HG03378 (cell line): ENCODE measurements around the gene CDH7.

Experiments used
- ATAC-seq: cut with Tn5 transposase; IDR thresholded peaks from one replicate; pipeline ENCODE4 v1.9.1; 2021; ENCODE audit warnings: mild to moderate bottlenecking, moderate library complexity; ENCODE audit not compliant: unreplicated experiment

CDH7 gene, protein sequence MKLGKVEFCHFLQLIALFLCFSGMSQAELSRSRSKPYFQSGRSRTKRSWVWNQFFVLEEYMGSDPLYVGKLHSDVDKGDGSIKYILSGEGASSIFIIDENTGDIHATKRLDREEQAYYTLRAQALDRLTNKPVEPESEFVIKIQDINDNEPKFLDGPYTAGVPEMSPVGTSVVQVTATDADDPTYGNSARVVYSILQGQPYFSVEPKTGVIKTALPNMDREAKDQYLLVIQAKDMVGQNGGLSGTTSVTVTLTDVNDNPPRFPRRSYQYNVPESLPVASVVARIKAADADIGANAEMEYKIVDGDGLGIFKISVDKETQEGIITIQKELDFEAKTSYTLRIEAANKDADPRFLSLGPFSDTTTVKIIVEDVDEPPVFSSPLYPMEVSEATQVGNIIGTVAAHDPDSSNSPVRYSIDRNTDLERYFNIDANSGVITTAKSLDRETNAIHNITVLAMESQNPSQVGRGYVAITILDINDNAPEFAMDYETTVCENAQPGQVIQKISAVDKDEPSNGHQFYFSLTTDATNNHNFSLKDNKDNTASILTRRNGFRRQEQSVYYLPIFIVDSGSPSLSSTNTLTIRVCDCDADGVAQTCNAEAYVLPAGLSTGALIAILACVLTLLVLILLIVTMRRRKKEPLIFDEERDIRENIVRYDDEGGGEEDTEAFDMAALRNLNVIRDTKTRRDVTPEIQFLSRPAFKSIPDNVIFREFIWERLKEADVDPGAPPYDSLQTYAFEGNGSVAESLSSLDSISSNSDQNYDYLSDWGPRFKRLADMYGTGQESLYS

DNA sequence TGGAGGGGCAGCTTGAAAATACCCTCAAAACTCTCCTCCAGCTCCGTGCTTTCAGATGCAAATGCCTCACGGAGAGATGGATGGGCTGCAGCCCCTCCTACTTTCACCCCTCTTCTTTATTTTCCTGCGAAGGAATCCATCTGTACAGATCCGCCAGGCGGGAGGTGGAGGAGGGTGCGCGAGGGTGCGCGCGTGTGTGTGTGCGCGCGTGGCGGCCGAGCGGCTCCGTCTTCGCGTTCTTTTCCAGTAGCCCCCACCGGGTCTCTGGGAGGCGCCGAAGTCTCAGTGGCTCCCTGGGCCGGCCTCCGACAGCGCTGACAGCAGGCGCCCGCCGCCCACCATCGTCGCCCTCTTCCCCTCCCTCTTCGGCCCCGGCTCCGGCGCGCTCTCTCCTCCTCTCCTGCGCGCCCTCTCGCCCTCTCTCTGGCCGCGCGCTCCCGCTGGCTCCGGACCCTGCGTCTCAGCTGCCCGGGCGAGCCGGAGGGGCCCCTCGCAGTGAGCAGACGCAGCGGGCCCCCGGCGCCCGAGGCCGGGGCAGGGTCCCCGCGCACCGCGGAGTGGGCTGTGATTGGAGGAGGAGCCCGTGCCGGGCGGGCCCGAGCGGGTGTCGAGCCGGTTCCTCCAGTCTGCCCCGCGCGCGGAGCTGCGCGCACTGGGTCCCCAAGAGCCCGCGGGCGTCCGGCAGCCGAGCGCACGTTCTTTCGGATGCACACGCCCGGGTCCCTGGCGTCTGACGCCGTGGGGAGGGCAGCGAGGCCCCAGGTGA is at the start of gene CDH7:
CDH7 (plus strand) TSS at position 624 of the 766 bp plus-strand sequence. CDS start 11,831 bp downstream, outside the sequence.
- ATAC-seq = no peak

DNA sequence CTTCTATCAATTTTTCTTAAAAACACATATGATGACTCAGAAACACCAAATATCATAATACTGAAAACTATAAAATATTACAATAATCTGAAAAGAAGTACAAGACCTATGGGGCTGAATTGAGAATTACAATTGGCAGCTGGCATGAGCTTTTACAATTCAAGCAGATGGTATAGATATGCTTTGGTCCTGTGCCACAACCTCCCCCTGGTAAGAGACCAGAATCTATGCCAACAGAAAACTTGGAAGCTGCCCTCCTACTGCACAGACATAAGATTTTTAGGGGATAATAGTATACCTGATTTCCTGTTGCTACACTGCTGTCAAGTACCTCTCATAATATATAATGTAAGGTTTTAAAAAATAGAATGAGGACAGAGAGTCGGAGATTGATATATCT is 46.8 kb upstream of the CDH7 start:
- no peak for ATAC-seq

DNA sequence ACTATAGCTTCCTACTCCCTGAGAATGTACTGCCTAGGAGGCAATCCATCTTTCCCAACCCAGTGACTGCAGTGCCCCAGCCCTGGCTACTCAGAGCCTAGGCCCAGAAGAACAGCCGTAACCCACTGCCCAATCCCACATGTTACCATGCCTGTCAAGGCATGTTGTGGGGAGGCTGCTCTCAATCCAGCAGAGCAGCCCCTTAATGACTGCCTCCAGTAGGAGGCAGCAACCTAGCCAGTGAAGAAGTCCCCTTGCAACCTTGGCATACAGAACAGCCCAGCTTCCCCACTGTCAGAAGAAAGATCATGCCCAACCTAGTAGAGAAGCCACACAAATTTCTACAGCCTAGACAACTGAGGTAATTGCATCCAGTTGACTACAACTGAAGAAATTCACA is 44.2 kb upstream of the CDH7 start:
- no peak for ATAC-seq

DNA sequence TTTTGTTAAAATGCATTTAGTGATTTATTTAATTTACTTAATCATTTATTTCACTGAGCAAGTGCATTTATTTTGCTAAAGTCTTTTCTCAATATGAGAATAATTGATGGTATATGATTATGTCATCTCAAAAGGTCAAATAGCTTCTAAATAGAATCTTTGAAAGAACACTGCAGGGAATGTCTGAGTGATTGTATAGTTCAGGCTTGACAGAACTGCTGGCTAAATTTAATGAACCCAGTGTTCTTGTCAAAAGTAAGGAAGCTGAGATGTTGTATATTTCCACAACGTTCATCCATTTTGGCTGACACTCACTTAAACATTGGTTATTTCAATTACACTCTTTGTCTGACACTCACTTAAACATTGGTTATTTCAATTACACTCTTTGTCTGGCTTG is 39.3 kb upstream of the CDH7 start:
- no peak for ATAC-seq

DNA sequence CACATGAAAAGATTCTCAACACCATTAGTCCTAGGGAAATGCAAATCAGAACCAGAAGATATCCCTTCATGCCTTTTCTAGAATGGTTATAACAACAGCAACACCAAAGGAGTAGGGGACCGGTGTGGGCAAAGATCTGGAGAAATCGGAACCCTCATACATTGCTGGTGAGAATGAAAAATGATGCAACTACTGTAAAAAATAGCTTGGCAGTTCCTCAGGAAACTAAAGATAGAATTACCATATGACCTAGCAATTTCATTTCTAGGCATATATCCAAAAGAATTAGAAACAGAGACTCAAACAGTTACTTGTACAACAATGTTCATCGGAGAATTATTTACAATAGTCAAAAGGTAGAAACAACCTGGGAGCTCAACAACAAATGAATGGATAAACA is 29.2 kb upstream of the CDH7 start:
- ATAC-seq = no peak

DNA sequence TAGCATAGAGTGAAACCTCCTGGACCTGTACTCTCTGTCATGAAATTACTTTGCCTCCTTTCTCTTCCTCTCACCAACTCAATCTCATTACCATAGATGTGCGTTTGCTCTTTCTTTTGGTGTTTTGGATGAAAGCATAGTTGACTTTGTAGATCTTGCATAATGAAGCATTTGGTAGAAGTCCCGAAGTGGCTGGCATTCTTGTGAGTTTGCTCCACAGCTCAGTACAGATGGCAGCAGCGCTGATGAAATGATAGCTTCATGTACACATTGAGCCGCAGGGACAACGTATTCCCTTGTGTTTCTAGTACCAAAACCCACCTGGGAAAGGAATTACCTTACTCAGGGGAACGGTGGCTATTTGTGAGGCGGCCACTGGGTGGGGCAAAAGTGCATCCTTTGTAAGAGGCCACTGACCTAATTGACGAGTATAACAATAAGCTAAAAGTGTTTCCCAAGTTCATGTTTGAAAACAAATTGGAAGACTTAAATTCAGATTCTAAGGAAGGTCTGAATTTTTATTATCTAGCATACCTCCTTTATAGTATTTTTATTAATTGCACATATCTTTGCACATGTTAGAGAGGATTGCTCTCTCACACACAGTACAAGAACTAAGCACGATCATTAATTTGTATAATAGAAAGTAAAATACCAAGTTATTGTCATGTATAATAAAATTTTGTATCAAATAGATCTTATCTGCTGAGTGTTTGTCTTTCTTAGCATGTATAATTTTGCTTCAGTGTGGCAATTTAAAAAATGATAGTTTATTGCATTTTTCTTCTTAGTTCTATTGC is 25.4 kb upstream of the CDH7 start:
- ATAC-seq = no peak

DNA sequence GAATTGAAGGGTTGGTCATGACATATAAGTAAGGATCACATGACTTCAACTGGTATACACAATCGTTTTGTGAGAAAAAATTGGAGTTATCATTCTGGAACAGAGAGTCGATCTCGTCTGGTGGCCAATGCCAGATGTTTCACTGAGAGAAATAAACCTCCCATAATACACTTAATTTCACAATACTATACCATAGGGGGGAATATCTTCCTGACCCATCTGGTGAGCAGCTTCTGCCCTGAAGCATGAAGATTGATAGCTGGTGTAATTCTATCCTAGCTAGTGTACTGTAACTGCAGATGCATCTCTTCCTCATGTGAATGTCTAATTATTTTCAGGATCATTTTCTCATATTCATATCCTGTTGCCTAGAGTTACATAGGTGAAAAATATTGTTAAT is 15.7 kb upstream of the CDH7 start:
- ATAC-seq = no peak

DNA sequence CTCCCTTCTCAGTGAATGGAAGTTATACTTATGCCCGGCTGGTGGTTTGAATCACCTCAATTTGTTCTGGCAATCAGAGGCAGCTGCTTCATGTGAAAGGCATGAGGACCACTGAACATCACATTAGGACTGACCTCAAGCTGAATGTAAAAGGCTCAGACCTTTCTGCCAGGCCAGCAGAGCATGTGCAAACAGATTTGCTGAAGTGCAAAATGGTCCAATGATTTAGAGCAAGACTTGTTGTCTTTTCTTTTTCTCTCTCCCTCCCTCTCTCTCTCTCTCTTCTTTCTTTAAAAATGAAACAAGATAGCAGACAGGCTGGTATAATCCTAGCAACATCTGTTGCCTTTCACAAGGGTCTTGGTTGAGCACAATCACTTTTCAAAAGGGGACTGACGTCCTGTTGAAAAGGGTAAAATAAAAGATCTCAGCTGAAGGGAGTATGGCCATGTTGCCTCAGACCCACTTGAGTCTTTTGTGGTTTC is 13.3 kb upstream of the CDH7 start:
- no peak for ATAC-seq

DNA sequence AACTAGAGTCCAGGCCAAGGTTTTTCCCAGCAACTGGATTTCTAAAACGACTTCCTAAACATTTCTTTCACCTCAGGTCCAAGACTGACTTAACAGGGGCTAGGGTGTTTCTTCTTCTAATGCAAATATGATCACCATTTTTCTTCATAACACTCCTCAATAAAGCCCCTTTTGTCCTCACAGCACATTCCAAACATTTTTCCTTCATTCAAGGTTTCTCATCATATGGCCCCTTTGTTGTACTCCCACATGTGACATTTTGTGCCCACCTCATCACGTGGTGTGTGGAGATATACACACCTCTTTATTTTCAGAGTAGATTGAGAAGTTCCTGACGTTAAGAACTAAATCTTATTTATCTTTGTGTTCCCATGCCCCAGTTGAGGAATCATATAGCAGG is 3.9 kb upstream of the CDH7 start:
- ATAC-seq = no peak

DNA sequence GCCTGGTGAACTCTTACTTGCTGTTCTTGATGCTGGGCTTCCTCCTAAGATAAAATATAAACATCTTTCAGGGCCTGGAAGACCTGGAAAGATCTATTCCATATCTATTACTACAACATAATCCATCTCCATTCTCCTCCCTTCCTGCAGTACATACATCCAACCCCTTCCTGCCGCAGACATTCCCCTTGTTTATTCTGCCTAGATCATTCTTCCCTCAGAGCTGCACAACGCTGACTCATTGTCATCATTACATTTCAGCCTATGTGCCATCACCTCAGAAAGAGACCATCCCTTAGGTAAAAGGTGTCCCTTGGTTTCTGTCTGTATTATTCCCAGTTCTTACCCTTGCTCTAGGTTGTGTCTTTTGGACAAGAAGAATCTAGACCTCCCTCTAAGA is 2.5 kb upstream of the CDH7 start:
- no peak for ATAC-seq

DNA sequence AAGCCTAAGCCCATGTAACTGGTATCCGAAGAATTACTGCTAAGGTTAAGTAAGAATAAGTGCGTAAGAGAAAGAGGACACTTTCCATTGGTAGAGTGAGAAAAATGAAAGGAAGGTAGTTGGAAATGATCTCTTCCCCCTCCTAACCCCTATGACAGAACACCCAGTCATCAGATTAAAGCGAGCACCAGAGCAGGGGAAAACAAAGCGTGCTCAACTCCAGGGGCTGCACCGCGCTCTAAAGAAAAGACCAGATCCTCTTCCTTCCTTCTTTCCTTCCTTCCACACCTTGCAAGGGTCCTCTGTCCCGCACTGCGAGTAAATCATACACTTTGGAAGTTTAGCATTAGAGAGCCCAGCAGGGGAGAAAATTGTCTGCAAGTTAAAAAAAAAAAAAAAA is 971 bp upstream of the CDH7 start:
- no peak for ATAC-seq

DNA sequence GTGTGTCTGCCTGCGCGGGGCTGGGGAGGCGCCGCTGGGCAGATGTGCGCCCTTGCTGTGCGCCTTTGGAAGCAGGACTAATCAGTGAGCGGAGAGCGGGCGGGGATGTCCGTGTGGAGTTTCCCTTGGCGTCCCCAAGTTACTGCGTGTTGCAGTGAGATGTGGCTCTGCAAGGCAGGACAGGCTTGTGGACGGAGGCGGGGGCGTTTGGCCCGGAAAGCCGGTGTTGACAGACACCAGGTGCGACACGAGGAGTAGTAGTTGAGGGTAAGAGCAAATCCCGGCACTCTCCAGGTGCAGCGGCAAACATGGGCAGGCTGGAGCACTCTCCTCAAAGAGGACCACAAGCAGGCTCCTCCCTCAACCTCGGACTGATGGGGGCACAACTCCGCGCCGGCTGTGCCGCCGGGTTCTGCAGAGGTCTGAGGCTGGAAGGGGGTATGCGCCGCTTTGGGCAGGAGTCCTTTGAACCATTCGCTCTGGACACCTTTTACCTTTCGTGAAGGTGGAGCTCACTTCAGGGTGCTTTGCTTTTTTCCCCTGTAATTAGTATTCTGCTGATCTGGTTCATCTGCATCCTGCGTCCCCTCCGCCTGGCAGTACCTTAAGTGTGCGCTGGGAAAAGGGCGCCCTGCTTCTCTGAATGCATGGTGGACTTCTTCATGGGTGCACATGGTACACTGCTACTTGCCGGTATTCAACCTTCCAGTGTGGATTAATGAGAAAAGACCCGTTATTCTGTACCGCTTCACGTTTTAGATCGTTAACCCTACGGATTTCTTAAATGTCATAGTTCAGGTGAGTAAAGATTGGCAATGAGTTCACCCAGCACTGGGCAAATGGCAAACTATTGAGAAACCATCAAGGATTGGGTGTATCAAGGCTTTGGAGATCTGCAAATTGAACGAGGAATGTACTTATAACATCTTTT is 608 bp downstream of the CDH7 start:
- ATAC-seq = no peak

DNA sequence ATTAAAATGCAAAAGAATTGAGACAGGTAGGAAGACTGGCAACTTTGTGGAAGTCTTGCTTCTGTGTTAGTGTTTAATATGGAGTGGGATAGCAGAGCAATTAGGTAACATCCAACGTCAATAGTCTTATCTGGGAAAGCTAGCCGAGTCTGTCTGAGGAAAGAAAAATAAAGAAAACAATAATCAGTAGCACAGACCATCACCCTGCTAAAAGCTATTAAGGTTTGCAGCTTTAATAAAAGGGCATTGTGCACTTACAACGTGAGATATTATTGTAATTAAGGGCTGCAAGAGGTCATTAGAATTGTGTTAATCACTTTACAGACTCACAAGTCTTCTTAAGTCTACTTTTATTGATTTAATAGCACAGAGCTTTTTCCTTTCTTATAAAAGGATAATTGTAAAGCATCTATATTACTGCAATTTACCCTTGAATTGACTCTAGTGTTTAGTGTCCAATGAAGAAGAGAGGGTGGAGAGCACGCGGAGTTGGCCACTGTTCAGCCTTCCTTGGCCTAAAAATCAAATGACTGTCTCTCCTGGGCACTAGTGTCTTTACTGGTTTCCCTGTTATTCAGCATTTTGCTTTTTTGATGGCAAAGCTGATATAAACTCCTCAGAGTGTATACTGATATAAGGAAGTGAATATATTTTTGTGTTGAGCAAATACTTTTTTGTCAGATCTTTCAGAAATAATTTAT is 2.0 kb downstream of the CDH7 start:
- ATAC-seq = no peak

DNA sequence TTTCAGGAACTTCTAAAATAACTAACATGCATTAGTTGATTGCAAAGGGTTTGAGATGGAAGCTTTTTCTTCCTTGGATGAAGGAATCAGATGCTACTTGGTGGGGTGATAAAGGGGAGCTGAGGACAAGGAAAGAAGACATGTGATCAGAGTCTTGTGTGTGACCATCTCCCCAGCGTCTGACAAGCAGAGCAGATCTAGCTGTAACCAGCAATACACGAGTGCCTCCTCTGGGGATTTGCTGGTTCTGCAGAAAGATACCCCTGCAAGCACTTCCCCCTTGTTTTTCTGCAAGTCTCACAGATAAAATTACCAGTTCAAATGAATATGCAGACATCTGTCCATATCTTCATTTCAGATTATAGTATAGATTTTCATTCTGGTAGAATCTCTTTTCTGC is 2.7 kb downstream of the CDH7 start:
- ATAC-seq = no peak

DNA sequence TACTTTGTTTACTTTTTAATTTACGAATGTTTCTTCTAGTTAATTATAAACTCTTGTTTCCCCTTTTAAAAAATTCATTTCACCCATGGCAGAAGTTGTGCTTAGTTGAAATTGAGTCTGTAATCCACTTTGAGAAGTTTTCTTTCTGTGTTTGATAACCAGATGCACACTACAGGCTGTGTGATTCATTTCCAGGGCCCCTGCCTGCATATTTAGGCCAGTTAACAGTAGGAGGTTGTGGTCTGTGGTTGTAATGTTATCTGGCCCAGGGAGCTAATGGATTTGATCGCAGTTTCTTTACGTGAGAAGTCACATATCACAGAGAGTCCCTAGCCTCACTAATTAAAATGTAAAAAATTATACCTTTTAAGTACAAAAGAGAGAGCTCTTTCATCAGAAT is 3.3 kb downstream of the CDH7 start:
- ATAC-seq = no peak

DNA sequence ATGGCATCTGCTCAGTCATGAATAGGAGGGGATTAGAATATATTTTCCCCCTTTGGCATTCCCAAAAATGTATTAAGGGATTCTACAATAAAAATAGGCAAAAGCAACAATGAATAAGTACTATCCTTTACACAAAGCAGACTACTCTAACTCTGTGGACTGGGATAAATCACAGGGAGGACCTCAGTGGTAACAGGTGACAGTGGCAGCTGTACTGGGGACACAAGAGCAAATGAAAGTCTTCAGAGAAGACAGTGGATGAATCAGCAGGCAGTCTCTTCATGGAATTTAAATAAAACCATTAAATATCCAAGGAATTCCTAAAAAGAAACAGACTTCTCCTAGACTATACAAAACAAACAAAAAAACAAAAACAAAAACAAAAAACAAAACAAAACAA is 4.8 kb downstream of the CDH7 start:
- no peak for ATAC-seq

DNA sequence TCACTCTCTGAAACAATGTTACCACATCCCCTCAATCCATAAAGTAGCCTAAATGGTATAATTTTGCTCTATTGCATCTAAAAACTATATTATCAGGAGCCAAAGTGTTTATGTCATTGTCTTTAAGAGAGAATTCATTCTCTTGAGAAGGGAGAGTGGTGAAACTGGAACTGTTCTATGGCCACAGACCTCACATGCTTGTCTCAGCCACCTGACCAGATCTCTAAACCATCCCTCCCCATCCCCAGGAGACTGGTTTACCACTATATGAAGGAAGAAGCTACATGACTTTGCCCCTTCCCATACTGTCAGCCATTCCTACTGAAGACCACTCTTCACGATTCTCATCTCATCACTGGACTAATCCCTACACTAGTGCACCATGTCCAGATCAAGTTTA is 9.6 kb downstream of the CDH7 start:
- no peak for ATAC-seq

DNA sequence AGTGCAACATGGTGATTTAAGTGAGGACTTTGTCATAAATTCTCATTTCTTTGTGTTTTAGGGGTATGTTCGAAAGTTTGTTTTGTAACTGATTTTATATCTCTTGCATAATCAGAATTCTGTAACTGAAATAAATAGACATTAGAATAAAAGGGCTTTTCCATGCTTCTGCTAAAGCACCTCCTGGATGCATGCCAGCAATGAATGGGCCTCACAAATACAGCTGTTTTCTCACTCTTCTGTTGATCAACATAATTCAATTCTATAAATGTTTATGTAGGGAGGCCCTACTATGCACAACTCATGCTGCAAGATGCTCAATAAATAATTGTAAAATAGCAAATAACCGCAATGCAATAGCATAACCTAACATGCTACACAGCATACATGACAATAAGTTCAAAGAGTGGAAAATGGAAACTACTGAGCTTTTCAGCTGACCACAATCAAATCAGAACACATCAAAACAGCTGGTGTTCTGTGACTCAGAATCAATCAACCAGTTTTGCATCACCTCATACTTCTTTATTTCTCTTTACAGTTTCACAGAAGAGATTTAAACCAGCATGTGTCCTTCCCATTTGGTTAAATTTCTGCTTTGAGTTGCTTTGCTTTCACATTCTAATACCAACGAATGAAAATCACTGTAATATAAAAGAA is 11.0 kb downstream of the CDH7 start:
- ATAC-seq = no peak
